ENCODE results near the gene KATNB1.
"Not testable (repeated sequence)": the region's sequence is repeated elsewhere in the genome, so short reads cannot be mapped to it uniquely, and the experiment has no call there.

KATNB1 gene

GRCh38 chr16:57794849-57795430 lies 59.4 kb downstream of the KATNB1 start:
- DNase-seq (ENCODE audit: low read depth): no peak

GRCh38 chr16:57795431-57795878 lies 59.9 kb downstream of the KATNB1 start:
- DNase-seq (ENCODE audit: low read depth): no peak

GRCh38 chr16:57796014-57796413 lies 60.4 kb downstream of the KATNB1 start:
- not testable (repeated sequence) for DNase-seq (ENCODE audit: low read depth)

DNA sequence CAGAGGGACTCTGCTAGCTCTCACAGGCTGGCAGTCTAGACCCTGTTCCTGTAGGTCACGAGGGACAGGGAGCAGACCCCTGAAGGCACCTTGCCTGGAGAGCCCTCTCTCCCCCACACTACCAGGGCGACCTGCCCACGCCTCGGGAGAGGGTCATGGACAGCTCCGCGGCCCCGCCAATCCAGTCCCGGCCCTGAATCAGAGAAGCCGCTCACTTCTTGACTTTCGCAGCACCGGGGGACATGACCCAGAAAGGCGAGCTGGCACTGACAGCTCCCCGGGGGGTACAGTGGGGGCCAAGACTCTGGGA lies 61.6 kb downstream of the KATNB1 start:
- no peak for DNase-seq (ENCODE audit: low read depth)

- no peak for DNase-seq (ENCODE audit: low read depth)
These were observed 62.1 kb downstream of the KATNB1 start for GRCh38 chr16:57797526-57798266.

- DNase-seq (ENCODE audit: low read depth): no peak
These were observed 62.8 kb downstream of the KATNB1 start for GRCh38 chr16:57798267-57798810.

GRCh38 chr16:57798953-57799599 lies 63.5 kb downstream of the KATNB1 start:
- no peak for DNase-seq (ENCODE audit: low read depth)

DNA sequence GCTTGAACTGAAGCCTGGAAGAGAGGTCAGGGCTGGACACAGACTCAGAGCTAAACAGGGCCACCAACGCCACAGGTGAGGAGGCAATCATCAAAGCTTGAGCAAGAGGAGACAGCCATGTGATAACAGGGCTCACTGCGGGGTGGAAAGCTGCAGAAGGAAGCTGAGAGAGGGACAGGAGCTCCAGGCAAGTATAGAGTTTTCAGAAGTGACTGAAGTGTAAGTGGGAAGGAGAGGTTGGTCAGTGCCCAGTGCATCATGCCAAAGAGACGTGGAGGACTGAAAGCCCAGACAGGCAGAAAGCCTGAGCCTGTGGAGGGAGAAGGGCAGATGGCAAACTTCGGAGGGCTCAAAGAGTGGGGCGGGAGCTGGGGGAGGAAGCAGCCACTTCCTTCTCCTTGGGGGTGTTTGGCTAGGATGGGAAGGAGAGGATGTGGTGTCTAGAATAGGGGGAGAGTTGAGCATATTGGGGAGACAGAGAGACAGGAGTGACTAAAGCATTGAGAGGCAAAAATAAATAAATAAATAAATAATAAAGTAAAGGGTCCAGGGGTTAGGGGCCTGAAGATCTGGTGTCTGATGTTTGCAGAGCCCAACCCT lies 64.1 kb downstream of the KATNB1 start:
- no peak for DNase-seq (ENCODE audit: low read depth)

GRCh38 chr16:57800200-57801097 lies 64.9 kb downstream of the KATNB1 start:
- DNase-seq (ENCODE audit: low read depth): no peak

DNA sequence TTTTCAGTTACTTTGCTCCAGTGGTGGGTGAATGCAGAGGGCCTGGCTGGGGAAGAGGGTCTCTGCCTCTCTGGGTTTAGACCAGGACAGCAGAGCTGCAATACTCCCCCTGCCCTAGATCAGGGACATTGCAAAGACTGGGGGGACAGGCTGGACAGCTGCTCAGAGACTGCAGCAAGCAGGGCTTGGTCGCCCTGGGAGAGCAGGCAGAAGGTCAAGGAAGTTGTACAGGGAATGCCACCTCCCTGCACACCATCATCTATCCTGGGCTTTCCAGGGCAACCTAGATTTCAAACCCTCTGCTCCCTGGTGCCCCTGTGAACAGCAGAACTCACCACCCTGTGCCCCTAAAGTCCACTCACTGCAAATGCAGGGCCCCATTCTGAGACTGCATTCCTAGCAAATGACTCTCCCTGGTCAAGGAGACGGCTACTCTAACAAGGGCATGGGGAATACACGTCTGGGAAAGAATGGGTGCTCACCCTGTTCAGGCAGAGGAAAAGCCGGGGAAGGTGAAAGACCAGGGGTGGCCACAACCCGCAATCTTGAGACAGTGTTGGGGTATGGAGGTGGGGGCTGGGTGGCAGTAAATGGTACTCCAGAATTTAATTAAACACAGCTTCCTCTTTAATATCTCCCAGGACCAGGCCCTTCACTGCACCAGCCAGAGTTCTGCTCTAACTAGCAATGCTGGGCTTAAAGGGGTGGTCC lies 65.7 kb downstream of the KATNB1 start:
- DNase-seq (ENCODE audit: low read depth): no peak

DNA sequence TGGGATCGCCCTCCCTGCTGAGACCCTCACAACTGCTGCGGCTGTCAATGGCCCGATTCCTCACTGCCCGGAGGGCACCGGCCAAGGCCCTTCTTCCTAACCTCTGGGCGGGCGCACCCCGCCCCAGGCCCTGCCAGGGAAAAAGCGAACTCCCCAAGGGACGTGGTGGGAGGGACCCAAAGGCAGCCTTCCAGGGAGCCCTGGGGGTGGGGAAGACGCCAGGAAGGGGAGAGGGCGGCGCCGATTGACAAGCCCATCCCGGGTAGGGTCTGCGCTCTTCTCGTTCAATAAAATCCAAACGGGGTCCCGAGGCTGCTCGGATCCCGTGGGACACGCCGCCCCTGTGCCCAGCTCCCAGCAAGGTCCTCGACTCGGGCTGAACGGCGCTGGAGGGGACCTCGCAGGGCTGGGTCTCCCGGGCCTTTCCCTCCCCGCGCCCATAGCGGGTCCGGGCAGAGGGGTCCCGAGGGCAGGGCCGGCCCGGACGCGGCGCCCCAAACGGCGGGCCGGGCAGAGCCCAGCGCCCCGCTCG lies 66.3 kb downstream of the KATNB1 start:
- no peak for DNase-seq (ENCODE audit: low read depth)

DNA sequence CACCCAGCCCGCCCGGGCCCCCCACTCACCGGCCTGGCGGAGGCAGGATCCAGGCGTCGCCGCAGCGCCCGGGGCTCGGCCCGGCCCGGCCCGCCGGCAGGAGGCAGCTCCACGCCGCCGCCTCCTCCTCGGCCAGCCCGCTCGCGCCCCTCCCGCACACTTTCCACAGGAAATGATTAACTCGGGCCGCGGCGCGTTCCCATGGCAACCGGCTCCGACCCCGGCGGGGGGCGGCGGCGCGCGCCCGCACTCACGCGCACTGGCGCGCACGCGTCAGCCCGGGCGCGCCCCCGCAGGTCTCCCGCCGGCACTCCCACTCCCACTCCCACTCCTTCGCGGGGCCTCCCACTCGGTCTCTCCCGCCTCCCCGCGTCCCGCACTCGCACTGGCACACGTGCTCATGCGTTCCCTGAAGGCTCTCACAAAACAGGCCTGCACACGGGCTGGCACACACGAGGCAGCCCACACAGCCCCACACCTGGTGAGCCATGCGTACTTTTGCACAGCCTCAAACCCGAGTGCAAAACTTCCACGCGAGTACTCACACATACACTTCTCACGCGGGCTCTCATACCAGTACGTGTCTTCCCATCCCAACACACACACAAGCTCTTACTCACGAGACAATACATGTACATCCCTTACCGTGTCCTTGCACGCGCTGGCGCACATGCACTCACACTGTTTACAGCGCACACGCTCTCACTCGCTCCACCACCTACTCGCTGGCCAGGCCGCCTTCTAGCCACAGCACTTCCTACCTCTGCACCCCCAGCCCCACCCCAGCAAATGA lies 67.0 kb downstream of the KATNB1 start, which contains the start of gene KIFC3:
Gene KIFC3, minus strand, starts transcription at position 151 of the 793 bp plus-strand sequence. CDS start 4,248 bp downstream, outside the sequence.
- peak; percentile 47 for DNase-seq (ENCODE audit: low read depth)

DNA sequence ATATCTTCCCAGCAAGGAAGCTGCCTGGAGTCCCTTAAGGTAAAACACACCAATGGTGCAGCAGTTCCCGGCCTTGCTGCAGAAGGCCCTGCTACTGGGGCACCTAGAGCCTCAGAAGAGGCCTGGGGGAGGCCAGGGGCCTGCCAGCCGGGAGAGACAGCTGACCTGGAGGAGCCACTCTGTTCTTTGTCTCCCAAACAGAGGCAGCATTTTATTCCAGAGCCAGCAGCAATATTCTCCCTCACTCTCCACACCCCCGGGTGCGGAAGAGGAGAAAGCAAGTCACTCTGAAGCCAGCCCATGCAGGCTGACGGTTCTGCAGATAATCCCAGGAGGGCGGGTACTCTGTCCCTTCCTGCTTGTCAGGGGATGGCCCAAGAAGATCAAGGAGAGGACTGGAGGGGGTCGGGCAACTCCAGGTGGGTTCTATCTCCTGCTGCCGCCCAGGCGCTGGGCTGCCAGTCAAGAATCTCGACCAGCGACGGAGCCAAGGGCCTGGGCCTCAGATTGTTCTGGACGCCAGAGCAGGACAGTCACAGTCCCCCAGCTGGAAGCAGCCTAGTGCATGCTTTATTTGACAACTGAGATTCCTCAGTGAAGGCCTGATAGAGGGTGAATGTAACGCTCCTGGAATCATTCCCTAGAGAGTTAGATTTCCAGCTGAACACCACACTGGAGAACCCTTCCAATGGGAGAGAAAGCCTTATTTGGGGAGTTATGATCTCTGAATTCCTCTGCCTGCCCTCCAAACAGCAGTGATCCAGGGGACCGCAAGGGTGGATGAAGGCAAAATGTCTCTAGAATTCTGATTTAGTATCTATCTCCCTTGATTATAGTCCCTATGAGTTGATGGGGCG lies 67.8 kb downstream of the KATNB1 start:
- DNase-seq (ENCODE audit: low read depth): no peak

DNA sequence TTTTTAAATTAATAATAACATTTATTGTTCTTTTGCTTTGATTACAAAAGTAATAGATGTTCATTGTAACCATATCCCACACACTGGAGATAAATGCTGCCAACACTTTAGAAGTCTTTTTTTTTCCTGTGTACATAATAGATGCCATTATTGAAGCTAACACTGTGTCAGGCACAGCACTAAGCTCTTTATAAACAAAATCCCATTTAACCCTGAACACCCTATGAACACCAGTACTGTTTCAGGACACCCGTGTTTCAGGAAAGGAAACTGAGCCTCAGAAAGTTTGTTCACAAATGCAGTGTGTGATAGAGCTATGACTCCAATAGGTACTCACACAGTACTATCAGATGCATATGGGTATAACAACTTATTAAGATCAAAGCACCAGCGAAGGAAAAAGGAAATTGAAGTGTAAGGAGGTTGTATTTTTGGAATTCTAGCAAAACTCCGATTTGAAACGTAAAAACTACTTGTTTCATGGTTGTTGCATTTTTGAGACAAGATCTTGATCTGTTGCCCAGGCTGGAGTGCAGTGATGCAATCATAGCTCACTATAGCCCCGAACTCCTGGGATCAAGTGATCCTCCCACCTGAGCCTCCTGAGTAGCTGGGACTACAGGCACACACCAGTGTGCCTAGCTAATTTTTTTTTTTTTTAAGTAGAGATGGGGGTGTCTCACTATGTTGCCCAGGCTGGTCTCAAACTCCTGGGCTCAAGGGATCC lies 68.7 kb downstream of the KATNB1 start:
- DNase-seq (ENCODE audit: low read depth): no peak

GRCh38 chr16:57805176-57805575 lies 69.6 kb downstream of the KATNB1 start:
- DNase-seq (ENCODE audit: low read depth): no peak
